Body of pancreas (tissue), 4 donors: ENCODE measurements around the gene ENTR1. TPM values are rescaled to one million over a fixed set of nuclear protein-coding genes. Genes with fewer than 3 reads are reported as not detected.

Experiments
- ATAC-seq: fragments of 150-250 bp; one replicate; pipeline ENCODE4 v1.9.1; 2016
- DNase-seq, 4 donors: peaks; one replicate each; pipeline ENCODE4 v3.0.0-alpha.2; 2019
- H3K27ac ChIP-seq, 4 donors: fragments of 200-600 bp; sonication (generic); 1 replicate in 3 of 4; 2 replicates in 1 of 4; pipeline versions ENCODE4 v1.5.1 to v1.6.1; 2016 to 2019; ENCODE audit warnings: mild to moderate bottlenecking in 1 of 4, mixed read lengths in 1 of 4, moderate library complexity in 1 of 4
- H3K27me3 ChIP-seq, 2 donors: fragments of 200-600 bp; sonication (generic); one replicate each; pipeline ENCODE4 v1.6.0; 2016; ENCODE audit warnings: mild to moderate bottlenecking in 1 of 2
- H3K36me3 ChIP-seq, 2 donors: fragments of 200-600 bp; sonication (generic); replicated peaks in 1 of 2; 2 replicates each; pipeline ENCODE4 v1.5.1; 2016; ENCODE audit warnings: low read depth in 2 of 2; ENCODE audit not compliant: insufficient read depth in 1 of 2
- H3K4me1 ChIP-seq: fragments of 200-600 bp; sonication (generic); one replicate; pipeline ENCODE4 v1.6.0; 2016
- H3K4me3 ChIP-seq, 2 donors: fragments of 200-600 bp; sonication (generic); 1 replicate in 1 of 2; 2 replicates in 1 of 2; pipeline ENCODE4 v1.5.1; 2016 to 2019
- H3K9me3 ChIP-seq, 3 donors: fragments of 200-600 bp; sonication (generic); 1 replicate in 2 of 3; 2 replicates in 1 of 3; pipeline ENCODE4 v1.5.1; 2016
- CTCF ChIP-seq, 7 experiments: fragments of 450-650 bp in 4 of 7; fragments of 200-600 bp in 3 of 7; sonication (generic) in 3 of 7; IDR thresholded peaks; one replicate each; pipeline ENCODE4 v1.5.1; 2016 to 2019; ENCODE audit warnings: antibody characterized with exemption in 7 of 7
- POLR2A ChIP-seq, 3 donors: fragments of 450-650 bp; IDR thresholded peaks; one replicate each; pipeline ENCODE4 v1.6.1; 2016; ENCODE audit warnings: antibody characterized with exemption in 3 of 3, mild to moderate bottlenecking in 2 of 3
- WGBS, 2 donors: methylation state at CpG; one replicate each; pipeline ENCODE4 v1.1.5; 2017; 5-methylcytosine and 5-hydroxymethylcytosine counted together
- intact Hi-C: fragments of 100-400 bp; cut with DNase I; formaldehyde crosslinking; loops from one replicate; pipeline ENCODE4 v1.15.1; 2023
- total RNA-seq, 2 donors: library from RNA; depleted of rRNA; stranded (reverse); fragments of >200 nt; gene quantifications; one replicate each; pipeline ENCODE4 v1.1.0, GENCODE V29; 2016

The ENTR1 gene
- total RNA-seq, 2 donors from 2014 or later, result 20.2 to 71.5 TPM

GRCh38 chr9:136403915-136404800 is 6.3 kb downstream of the ENTR1 start:
- Histone ChIP-seq H3K27ac (no peak overlapping the region), H3K9me3 (no peaks in the 10 kb centered on the region), H3K36me3 (peaks cover 0 to 7% of the 10 kb centered on the region in 2 donors), H3K27me3 (no peaks in the 10 kb centered on the region), H3K4me1 (peaks cover 17% of the 10 kb centered on the region), H3K4me3 (no peak overlapping the region)
- TF ChIP-seq CTCF (IDR thresholded peaks at IDR 0.05), result no peak
- no peak for TF ChIP-seq POLR2A (IDR thresholded peaks at IDR 0.05)
- intact Hi-C loops, result loop anchor here (5.0 kb wide), 2 partner anchors 67 to 87 kb away; no protein-coding TSS in a partner anchor
- ATAC-seq (no peak), DNase-seq (no peak)
- WGBS, 2 donors, result 87 to 92% methylated on average over 26 to 30 of the region's 32 CpGs

DNA sequence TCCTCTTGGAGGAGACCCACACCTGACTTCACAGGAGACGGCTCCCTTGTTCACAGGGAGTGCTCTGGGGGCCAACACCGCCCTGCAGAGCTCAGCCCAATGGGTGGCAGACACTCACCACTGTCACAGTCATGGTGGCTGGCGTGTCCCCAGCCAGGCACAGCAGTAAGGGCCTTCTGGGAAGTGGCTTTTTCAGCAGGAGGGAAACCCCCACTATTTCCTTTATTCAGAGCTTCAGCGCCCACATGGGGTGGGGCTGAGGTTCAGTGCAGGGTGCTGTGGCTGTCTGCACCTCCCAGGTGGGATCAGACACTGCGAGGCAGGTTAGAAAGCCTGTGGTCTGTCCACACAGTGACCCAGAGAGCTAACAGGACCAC is 6.9 kb downstream of the ENTR1 start:
- no peaks in the 10 kb centered on the region for H3K27me3 ChIP-seq
- no peak overlapping the region for H3K4me3 ChIP-seq
- ATAC-seq (no peak), DNase-seq (no peak)
- H3K9me3 ChIP-seq, result no peaks in the 10 kb centered on the region
- TF ChIP-seq CTCF (IDR thresholded peaks at IDR 0.05) (no peak), POLR2A (IDR thresholded peaks at IDR 0.05) (no peak)
- 91 to 100% methylated on average over 3 to 5 of the region's 5 CpGs for WGBS, 2 donors
- peaks cover 0 to 7% of the 10 kb centered on the region in 2 donors for H3K36me3 ChIP-seq
- H3K27ac ChIP-seq, result no peak overlapping the region
- H3K4me1 ChIP-seq, result peaks cover 17% of the 10 kb centered on the region
- intact Hi-C loops, result loop anchor here (5.0 kb wide), 2 partner anchors 66 to 86 kb away; no protein-coding TSS in a partner anchor

DNA sequence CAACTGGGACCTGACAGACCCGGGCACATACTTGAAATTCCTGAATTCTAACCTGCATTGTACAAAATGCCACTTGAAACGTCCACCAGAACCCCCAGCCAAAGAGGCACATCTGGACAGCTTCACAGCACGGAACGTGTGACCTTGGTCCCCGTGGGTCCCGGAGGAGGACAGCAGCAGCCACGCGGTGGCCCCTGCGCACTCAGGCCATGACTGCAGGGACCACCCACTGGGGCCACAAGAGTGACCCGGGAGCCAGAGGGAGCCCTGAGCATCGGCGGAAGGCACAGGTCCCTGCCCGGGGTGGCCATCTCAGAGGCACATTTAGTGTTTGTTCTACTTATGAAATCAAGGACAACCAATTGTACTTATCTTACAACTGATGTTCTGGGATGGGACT is 8.3 kb downstream of the ENTR1 start:
- H3K27me3 ChIP-seq, result no peaks in the 10 kb centered on the region
- no peak overlapping the region for H3K4me3 ChIP-seq
- H3K4me1 ChIP-seq, result peaks cover 26% of the 10 kb centered on the region
- TF ChIP-seq CTCF (IDR thresholded peaks at IDR 0.05), result no peak
- no peak for TF ChIP-seq POLR2A (IDR thresholded peaks at IDR 0.05)
- intact Hi-C loops, result loop anchor here (5.0 kb wide), 2 partner anchors 65 to 85 kb away; no protein-coding TSS in a partner anchor
- no peak for ATAC-seq
- no peaks in the 10 kb centered on the region for H3K9me3 ChIP-seq
- peaks cover 0 to 7% of the 10 kb centered on the region in 2 donors for H3K36me3 ChIP-seq
- DNase-seq, result no peak
- WGBS, 2 donors, result 34 to 40% methylated on average over 7 to 12 of the region's 13 CpGs
- no peak overlapping the region for H3K27ac ChIP-seq

DNA sequence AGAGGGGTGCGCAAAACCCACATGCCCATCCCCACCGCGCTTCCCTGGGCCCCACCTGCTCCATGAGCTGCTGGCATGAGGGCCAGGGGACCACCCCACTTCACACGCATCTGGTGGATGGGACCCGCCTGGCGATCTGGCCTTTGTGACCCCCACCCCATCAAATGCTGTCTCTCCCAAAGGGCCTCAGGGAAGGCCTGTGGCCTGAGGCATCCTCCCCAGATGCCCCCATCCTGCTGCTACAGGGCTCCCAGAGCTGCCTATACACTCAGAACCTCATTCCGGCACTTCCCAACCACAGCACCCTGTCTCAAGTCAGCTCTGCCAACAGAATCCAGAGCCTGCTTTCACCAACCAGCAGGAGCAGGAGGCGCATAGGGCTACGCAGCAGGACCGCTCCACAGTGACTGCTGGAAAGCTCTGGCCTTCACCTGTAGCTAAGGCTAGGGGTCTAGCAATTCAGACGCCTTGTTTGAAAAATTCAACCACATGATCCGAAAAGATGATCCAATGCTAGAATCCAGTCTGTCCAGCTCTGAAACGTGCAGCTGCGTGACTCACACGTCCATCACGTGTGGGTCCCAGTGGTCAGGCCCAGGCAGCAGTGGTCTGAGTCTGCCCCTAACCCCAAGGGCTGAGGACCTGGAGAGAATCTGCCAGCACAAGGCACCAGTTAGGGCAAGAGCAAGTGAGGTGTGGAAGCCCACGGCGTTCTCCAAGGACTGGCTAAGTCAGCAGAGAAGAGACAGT is 9.1 kb downstream of the ENTR1 start:
- peaks cover 26% of the 10 kb centered on the region for H3K4me1 ChIP-seq
- ATAC-seq (no peak), DNase-seq (no peak)
- H3K36me3 ChIP-seq, result peaks cover 0 to 10% of the 10 kb centered on the region in 2 donors
- H3K27ac ChIP-seq, result no peak overlapping the region
- H3K27me3 ChIP-seq, result no peaks in the 10 kb centered on the region
- intact Hi-C loops, result loop anchor here (5.0 kb wide), 2 partner anchors 64 to 84 kb away; no protein-coding TSS in a partner anchor
- TF ChIP-seq CTCF (IDR thresholded peaks at IDR 0.05) (no peak), POLR2A (IDR thresholded peaks at IDR 0.05) (no peak)
- H3K9me3 ChIP-seq, result no peaks in the 10 kb centered on the region
- WGBS, 2 donors, result 75 to 84% methylated on average over 14 to 18 of the region's 18 CpGs
- no peak overlapping the region for H3K4me3 ChIP-seq
